Adrenal gland (tissue), 12 donors: ENCODE results near the gene GLP2R. TPM values are rescaled to one million over a fixed set of nuclear protein-coding genes. Genes with fewer than 3 reads are reported as not detected.

Experiments used
- DNase-seq, 7 donors: peaks; one replicate each; pipeline ENCODE4 v3.0.0-alpha.2; 2019 to 2020
- H3K27ac ChIP-seq, 5 donors: fragments of 200-600 bp; sonication (generic) in 4 of 5; 1 replicate in 3 of 5; 2 replicates in 2 of 5; pipeline versions ENCODE4 v1.5.1 to v1.8.0; 2016 to 2020; ENCODE audit warnings: mild to moderate bottlenecking in 1 of 5
- H3K27me3 ChIP-seq: fragments of 200-600 bp; 2 replicates; pipeline ENCODE4 v1.8.0; 2021
- H3K36me3 ChIP-seq, 2 donors: fragments of 200-600 bp; replicated peaks in 1 of 2; 1 replicate in 1 of 2; 2 replicates in 1 of 2; pipeline versions ENCODE4 v1.5.1 to v1.8.0; 2018 to 2022
- H3K4me1 ChIP-seq, 2 donors: fragments of 200-600 bp; replicated peaks in 1 of 2; 1 replicate in 1 of 2; 2 replicates in 1 of 2; pipeline versions ENCODE4 v1.5.1 to v1.8.0; 2018 to 2021
- H3K4me3 ChIP-seq, 4 donors: fragments of 200-600 bp; sonication (generic) in 3 of 4; one replicate each; pipeline ENCODE4 v1.5.1; 2016 to 2018
- H3K9me3 ChIP-seq, 3 donors: fragments of 200-600 bp; sonication (generic) in 1 of 3; replicated peaks in 1 of 3; 1 replicate in 2 of 3; 2 replicates in 1 of 3; pipeline versions ENCODE4 v1.5.1 to v1.8.0; 2016 to 2021
- POLR2A ChIP-seq, 2 donors: fragments of 450-650 bp; IDR thresholded peaks; one replicate each; pipeline ENCODE4 v1.6.1; 2017; ENCODE audit warnings: antibody characterized with exemption in 2 of 2, mild to moderate bottlenecking in 2 of 2, moderate library complexity in 1 of 2
- WGBS, 4 donors: extraction: QIAGEN DNeasy Blood & Tissue Kit in 2 of 4; methylation state at CpG; one replicate each; pipeline versions ENCODE4 v1.1.5 to v1.1.7; 2013 to 2017; 5-methylcytosine and 5-hydroxymethylcytosine counted together
- intact Hi-C, 2 donors: fragments of 100-400 bp; cut with DNase I; formaldehyde crosslinking; loops; one replicate each; pipeline versions ENCODE4 v1.14.1 to v1.15.0; 2022 to 2023
- polyA plus RNA-seq, 3 donors: library from polyadenylated mRNA; stranded (reverse); fragments of 200-250 nt in 2 of 3; fragments of 350-450 nt in 1 of 3; fragmentation: Illumina TruSeq in 1 of 3; extraction: RNeasy Lipid Tissue Mini Kit (QIAGEN cat#74804) in 1 of 3; gene quantifications; one replicate each; pipeline ENCODE4 v1.2.3, GENCODE V29; 2013 to 2014
- total RNA-seq, 9 donors: library from RNA; depleted of rRNA in 4 of 9; stranded (reverse); fragments of >200 nt in 4 of 9; fragments of 120-200 nt in 1 of 9; fragmentation: NEBNext Ultra II Directional in 1 of 9; extraction: Animal tissue kit (Norgen Biotek cat#: 25700) in 1 of 9; gene quantifications; one replicate each; pipeline versions ENCODE4 v1.1.0 to v1.2.4, GENCODE V29; 2013 to 2023
- TF ChIP-seq, protein P1 (sequence below), 6 experiments: fragments of 450-650 bp in 4 of 6; fragments of 200-600 bp in 2 of 6; sonication (generic) in 1 of 6; IDR thresholded peaks; 1 replicate in 5 of 6; 2 replicates in 1 of 6; pipeline versions ENCODE4 v1.5.1 to v1.8.0; 2016 to 2021; ENCODE audit warnings: antibody characterized with exemption in 6 of 6, mild to moderate bottlenecking in 2 of 6, moderate library complexity in 1 of 6
- donor health status: healthy with polysubstance abuse.
- donor health status: Bipolar disorder and iron deficiency.
- donor health status: DM: yes; HTN: yes; CAD: no.
- donor health status: DM: no; HTN: no; CAD: no.
- donor health status: DM: no; HTN: no; CAD: no.
- donor health status: DM: yes; HTN: yes; CAD: no.

The GLP2R gene
- total and polyA plus RNA-seq, 12 donors: 0.07 to 1.2 (median 0.35) TPM; not detected in 1

DNA sequence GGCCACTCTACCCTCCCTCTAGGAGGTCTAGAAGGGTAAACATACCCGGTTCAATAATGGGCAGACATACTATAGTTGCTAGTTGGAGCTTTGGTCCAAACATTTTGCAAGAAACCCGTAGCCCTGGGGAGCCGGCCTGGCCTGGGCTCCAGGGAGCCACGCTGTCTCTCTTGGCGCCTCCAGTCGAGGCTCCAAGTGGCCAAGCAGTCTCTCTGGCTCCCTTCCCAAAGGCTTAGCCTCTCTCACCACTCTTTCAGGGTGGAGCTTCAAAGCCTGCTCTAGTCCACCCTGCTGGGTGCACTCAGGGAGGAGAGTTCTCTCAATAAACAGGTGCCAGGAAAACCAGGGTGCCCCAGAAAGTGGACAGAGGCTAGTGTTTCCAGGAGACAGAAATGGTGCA is 47.1 kb downstream of the GLP2R start:
- 70 to 82% (median 75%) methylated on average over 6 of the region's 6 CpGs for WGBS, 4 donors
- Histone ChIP-seq H3K27me3 (no peaks in the 10 kb centered on the region), H3K4me3 (no peak overlapping the region), H3K4me1 (no peaks in the 10 kb centered on the region), H3K27ac (no peak overlapping the region), H3K9me3 (no peaks in the 10 kb centered on the region), H3K36me3 (no peaks in the 10 kb centered on the region)
- no peak for DNase-seq
- intact Hi-C loops: no loop called here
- TF ChIP-seq, protein P1, sequence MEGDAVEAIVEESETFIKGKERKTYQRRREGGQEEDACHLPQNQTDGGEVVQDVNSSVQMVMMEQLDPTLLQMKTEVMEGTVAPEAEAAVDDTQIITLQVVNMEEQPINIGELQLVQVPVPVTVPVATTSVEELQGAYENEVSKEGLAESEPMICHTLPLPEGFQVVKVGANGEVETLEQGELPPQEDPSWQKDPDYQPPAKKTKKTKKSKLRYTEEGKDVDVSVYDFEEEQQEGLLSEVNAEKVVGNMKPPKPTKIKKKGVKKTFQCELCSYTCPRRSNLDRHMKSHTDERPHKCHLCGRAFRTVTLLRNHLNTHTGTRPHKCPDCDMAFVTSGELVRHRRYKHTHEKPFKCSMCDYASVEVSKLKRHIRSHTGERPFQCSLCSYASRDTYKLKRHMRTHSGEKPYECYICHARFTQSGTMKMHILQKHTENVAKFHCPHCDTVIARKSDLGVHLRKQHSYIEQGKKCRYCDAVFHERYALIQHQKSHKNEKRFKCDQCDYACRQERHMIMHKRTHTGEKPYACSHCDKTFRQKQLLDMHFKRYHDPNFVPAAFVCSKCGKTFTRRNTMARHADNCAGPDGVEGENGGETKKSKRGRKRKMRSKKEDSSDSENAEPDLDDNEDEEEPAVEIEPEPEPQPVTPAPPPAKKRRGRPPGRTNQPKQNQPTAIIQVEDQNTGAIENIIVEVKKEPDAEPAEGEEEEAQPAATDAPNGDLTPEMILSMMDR (IDR thresholded peaks at IDR 0.05): no peak
- no peak for TF ChIP-seq POLR2A (IDR thresholded peaks at IDR 0.05)

DNA sequence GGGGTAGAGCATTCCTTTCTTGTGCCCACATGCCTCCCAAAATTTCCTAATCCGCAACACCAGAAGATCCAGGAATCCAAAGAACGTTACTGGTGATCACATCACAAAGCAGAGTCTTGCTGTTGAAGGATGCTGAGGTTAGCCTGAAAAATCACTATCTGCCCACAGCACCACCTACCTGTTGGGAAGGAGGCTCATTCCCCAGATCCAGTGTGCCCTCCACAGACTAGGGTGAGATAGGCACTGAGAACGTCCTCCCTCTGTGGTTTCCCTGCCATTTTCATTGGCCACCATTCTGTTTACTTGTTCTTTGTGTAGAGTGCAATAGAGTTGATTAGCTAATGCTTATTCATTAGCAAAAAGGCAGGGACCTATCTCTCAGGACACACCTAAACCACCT is 49.0 kb downstream of the GLP2R start:
- intact Hi-C loops: no loop called here
- WGBS, 4 donors: 69 to 82% (median 73%) methylated on average over 2 to 3 of the region's 3 CpGs
- DNase-seq: no peak
- no peaks in the 10 kb centered on the region for H3K9me3 ChIP-seq
- H3K4me3 ChIP-seq: no peak overlapping the region
- TF ChIP-seq POLR2A (IDR thresholded peaks at IDR 0.05): no peak
- TF ChIP-seq, protein P1 (IDR thresholded peaks at IDR 0.05): no peak
- no peaks in the 10 kb centered on the region for H3K4me1 ChIP-seq
- no peaks in the 10 kb centered on the region for H3K27me3 ChIP-seq
- no peaks in the 10 kb centered on the region for H3K36me3 ChIP-seq
- no peak overlapping the region for H3K27ac ChIP-seq

- intact Hi-C loops: no loop called here
- Histone ChIP-seq H3K27ac (no peak overlapping the region), H3K9me3 (no peaks in the 10 kb centered on the region), H3K27me3 (no peaks in the 10 kb centered on the region), H3K36me3 (no peaks in the 10 kb centered on the region), H3K4me3 (no peak overlapping the region), H3K4me1 (no peaks in the 10 kb centered on the region)
- DNase-seq: peak in 1 of 7 donors; percentile 8
- no peak for TF ChIP-seq POLR2A (IDR thresholded peaks at IDR 0.05)
- TF ChIP-seq, protein P1 (IDR thresholded peaks at IDR 0.05): no peak
- 27 to 47% (median 32%) methylated on average over 3 of the region's 3 CpGs for WGBS, 4 donors
These were observed 49.7 kb downstream of the GLP2R start for GRCh38 chr17:9875441-9875840.

DNA sequence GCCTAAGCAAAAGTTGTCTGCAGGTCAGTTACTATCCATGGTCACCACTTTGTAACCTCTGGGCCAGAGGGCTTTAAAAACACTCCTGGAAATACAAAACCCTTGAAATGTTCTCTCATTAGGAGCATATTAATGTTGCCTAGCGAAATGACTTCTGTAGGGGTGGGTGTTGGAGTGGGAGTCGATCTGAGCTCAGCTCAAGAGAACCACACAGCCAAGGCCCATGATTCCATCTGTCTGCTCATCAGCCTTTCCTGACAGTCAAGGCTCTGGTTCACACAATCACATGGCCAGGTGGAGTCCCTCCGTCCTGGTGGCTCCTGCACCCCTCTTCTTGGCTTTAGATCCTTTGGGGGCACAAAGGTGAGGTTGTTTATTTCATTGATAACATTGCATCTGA is 52.6 kb downstream of the GLP2R start:
- DNase-seq: no peak
- Histone ChIP-seq H3K27me3 (no peaks in the 10 kb centered on the region), H3K4me1 (no peaks in the 10 kb centered on the region), H3K9me3 (peaks cover 0 to 3% (median 0%) of the 10 kb centered on the region in 3 donors), H3K27ac (no peak overlapping the region), H3K36me3 (no peaks in the 10 kb centered on the region), H3K4me3 (no peak overlapping the region)
- intact Hi-C loops: no loop called here
- TF ChIP-seq, protein P1 (IDR thresholded peaks at IDR 0.05): no peak
- TF ChIP-seq POLR2A (IDR thresholded peaks at IDR 0.05): no peak
- 56 to 68% (median 61%) methylated on average over 3 of the region's 3 CpGs for WGBS, 4 donors
